Stimulated activated CD8-positive, alpha-beta memory T cell treated with anti-CD3 and anti-CD28 coated beads, Interleukin-12 subunit alpha, Interleukin-12 subunit beta, amount 100 ng/mL, for 24 hours (primary cell): ENCODE data around the gene TLN1.

ENCODE experiments used
- DNase-seq: peaks from one replicate; pipeline ENCODE4 v3.0.0-alpha.2; 2020; ENCODE audit errors: extremely low read depth

TLN1 gene

GRCh38 chr9:35706951-35707350 lies 25.0 kb downstream of the TLN1 start:
- DNase-seq, result no peak

- no peak for DNase-seq
Measured at GRCh38 chr9:35705836-35706430, 26.1 kb downstream of the TLN1 start.

- DNase-seq, result no peak
Measured at GRCh38 chr9:35705372-35705771, 26.6 kb downstream of the TLN1 start.

GRCh38 chr9:35703906-35704672 lies 27.9 kb downstream of the TLN1 start:
- DNase-seq, result no peak

GRCh38 chr9:35702696-35703095 lies 29.3 kb downstream of the TLN1 start:
- DNase-seq, result no peak

GRCh38 chr9:35700942-35701341 lies 31.1 kb downstream of the TLN1 start:
- DNase-seq, result no peak

- no peak for DNase-seq
Measured at GRCh38 chr9:35700031-35700430, 32.0 kb downstream of the TLN1 start.

GRCh38 chr9:35698231-35698630 lies 33.8 kb downstream of the TLN1 start:
- no peak for DNase-seq

- DNase-seq, result no peak
Measured at GRCh38 chr9:35697486-35697885, 34.5 kb downstream of the TLN1 start.

GRCh38 chr9:35696520-35697215 lies 35.3 kb downstream of the TLN1 start:
- no peak for DNase-seq

GRCh38 chr9:35695943-35696401 lies 36.0 kb downstream of the TLN1 start:
- DNase-seq, result no peak

GRCh38 chr9:35691757-35692301 lies 40.2 kb downstream of the TLN1 start:
- DNase-seq, result no peak

GRCh38 chr9:35691334-35691650 lies 40.7 kb downstream of the TLN1 start:
- DNase-seq, result no peak

GRCh38 chr9:35690614-35691333 lies 41.2 kb downstream of the TLN1 start:
- DNase-seq, result no peak

GRCh38 chr9:35690294-35690613 lies 41.7 kb downstream of the TLN1 start:
- DNase-seq, result no peak

- DNase-seq, result no peak
Measured at GRCh38 chr9:35689542-35690293, 42.3 kb downstream of the TLN1 start, which contains the start of gene TPM2. Gene TPM2, minus strand, starts transcription at chr9:35689925. Its CDS starts 108 bp downstream, at chr9:35689817.

- DNase-seq, result no peak
Measured at GRCh38 chr9:35688558-35689541, 43.1 kb downstream of the TLN1 start.

- no peak for DNase-seq
Measured at GRCh38 chr9:35687972-35688557, 43.9 kb downstream of the TLN1 start.

GRCh38 chr9:35687306-35687705 lies 44.7 kb downstream of the TLN1 start:
- no peak for DNase-seq
